Natural killer cell treated with Interleukin-12 subunit alpha and Interleukin-12 subunit beta and Interleukin-15 and Interleukin-18, amount 100 ng/mL, for 72 hours (primary cell): Measurements from ENCODE around the gene C19orf73. TPM values are rescaled to one million over a fixed set of nuclear protein-coding genes. Genes with fewer than 3 reads are reported as not detected.
A peak's percentile ranks its signal among the peaks of the same experiment; 100 is the strongest.

ENCODE experiments used
- ATAC-seq, 2 donors: fragments of 150-1000 bp; cut with Tn5 transposase in 1 of 2; sonication (Bioruptor Pico), chemical (Tn5 transposase) in 1 of 2; 2 replicates each; pipeline ENCODE4 v1.10.0; 2021
- DNase-seq: peaks from one replicate; pipeline ENCODE4 v3.0.0; 2022; ENCODE audit warnings: low spot score
- H3K27ac Mint-ChIP-seq, 2 donors: 1 replicate in 1 of 2; 2 replicates in 1 of 2; pipeline ENCODE4 v1.8.0; 2022; ENCODE audit warnings: mixed read lengths in 2 of 2, mild to moderate bottlenecking in 1 of 2, moderate library complexity in 1 of 2
- H3K27me3 Mint-ChIP-seq, 2 donors: 1 replicate in 1 of 2; 2 replicates in 1 of 2; pipeline ENCODE4 v1.8.0; 2022; ENCODE audit warnings: mixed read lengths in 2 of 2
- H3K36me3 Mint-ChIP-seq: one replicate; pipeline ENCODE4 v1.8.0; 2022; ENCODE audit warnings: mixed read lengths
- H3K4me1 Mint-ChIP-seq, 2 donors: 1 replicate in 1 of 2; 2 replicates in 1 of 2; pipeline ENCODE4 v1.8.0; 2022; ENCODE audit warnings: low read depth in 2 of 2, mixed read lengths in 2 of 2, mild to moderate bottlenecking in 1 of 2
- H3K4me3 Mint-ChIP-seq: one replicate; pipeline ENCODE4 v1.8.0; 2022; ENCODE audit warnings: mixed read lengths
- H3K9me3 Mint-ChIP-seq: 2 replicates; pipeline ENCODE4 v1.8.0; 2022; ENCODE audit warnings: mixed read lengths
- total RNA-seq, 2 donors: library from RNA; stranded (reverse); gene quantifications; one replicate each; pipeline ENCODE4 v1.2.3, GENCODE V29; 2022

C19orf73 gene
- total RNA-seq, 2 donors from 2014 or later, result 0.95 to 2.9 TPM

DNA sequence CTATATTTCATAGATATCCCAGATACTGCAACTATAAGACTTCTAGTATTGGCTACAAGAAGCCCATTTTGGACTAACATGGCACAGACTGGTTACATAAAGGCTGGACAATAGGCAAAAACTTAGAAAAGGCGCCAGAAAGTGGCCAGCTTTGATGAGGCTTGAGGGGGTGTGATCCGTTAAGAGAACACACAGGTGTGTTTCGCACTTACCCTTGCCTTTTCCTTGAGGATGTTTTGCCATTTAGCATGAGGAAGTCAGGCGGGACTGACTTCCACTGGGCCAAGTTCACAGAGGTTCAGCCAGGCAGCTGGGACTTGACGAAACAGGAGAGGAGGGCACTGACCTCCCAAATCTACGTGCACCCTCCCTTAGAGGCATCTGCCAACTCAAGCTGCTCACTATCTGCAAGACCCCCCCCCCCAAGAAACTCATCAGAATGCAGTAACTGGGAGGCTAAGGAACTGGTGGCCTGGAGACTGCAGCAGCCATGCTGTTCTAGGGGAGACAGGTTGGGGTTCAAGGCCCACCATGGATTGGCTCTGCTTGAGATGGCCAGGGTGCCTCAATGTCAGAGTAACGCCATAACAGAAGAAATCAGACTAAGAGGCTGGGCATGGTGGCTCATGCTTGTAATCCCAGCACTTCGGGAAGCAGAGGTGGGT, 9.2 kb downstream of the C19orf73 start:
- Mint-ChIP-seq H3K27me3 (no peaks in the 10 kb centered on the region), H3K36me3 (peaks cover 24% of the 10 kb centered on the region)
- no peak for DNase-seq

DNA sequence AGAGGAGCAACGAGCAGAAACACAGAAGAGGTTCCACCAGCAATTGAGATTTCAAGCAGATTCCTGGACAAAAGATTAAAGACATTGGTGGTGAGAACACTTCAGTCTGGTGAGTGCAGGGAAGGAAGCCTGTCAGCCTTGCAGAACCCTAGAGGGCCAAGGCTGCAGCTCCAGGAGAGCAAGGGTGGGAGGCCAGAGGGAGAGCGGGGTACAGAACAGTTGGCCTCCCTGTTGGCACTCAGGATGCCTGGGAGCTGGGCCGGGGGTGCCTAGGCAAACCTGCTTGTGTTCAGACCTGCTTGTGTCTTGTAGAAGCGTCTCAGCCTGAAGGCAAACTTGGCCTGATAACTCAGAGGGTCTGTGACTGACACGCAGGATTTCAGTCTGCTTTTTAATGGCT, 9.9 kb downstream of the C19orf73 start:
- DNase-seq, result no peak
- Mint-ChIP-seq H3K27ac (no peak overlapping the region), H3K36me3 (peaks cover 25% of the 10 kb centered on the region), H3K4me3 (no peak overlapping the region), H3K27me3 (no peaks in the 10 kb centered on the region), H3K9me3 (no peaks in the 10 kb centered on the region), H3K4me1 (peaks cover 21 to 23% of the 10 kb centered on the region in 2 donors)
- no peak for ATAC-seq

More for the DNA sequence above, 9.2 kb downstream of the C19orf73 start:
- Mint-ChIP-seq H3K27ac (no peak overlapping the region), H3K9me3 (no peaks in the 10 kb centered on the region), H3K4me1 (peaks cover 20 to 22% of the 10 kb centered on the region in 2 donors), H3K4me3 (no peak overlapping the region)
- ATAC-seq, result no peak

DNA sequence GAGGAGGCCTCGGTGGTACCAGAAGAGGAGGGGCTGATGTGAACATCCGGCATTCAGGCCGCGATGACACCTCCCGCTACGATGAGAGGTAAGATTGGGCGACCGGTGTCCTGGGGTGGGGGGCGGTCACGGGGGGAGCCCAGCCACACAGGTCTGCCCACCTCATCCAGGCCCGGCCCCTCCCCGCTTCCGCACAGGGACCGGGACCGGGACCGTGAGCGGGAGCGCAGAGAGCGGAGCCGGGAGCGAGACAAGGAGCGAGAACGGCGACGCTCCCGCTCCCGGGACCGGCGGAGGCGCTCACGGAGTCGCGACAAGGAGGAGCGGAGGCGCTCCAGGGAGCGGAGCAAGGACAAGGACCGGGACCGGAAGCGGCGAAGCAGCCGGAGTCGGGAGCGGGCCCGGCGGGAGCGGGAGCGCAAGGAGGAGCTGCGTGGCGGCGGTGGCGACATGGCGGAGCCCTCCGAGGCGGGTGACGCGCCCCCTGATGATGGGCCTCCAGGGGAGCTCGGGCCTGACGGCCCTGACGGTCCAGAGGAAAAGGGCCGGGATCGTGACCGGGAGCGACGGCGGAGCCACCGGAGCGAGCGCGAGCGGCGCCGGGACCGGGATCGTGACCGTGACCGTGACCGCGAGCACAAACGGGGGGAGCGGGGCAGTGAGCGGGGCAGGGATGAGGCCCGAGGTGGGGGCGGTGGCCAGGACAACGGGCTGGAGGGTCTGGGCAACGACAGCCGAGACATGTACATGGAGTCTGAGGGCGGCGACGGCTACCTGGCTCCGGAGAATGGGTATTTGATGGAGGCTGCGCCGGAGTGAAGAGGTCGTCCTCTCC, 11.1 kb downstream of the C19orf73 start:
- Mint-ChIP-seq H3K4me3 (no peak overlapping the region), H3K27me3 (no peaks in the 10 kb centered on the region), H3K36me3 (peaks cover 25% of the 10 kb centered on the region), H3K27ac (no peak overlapping the region), H3K4me1 (peaks cover 10 to 15% of the 10 kb centered on the region in 2 donors), H3K9me3 (no peaks in the 10 kb centered on the region)
- DNase-seq, result no peak
- ATAC-seq, result no peak

DNA sequence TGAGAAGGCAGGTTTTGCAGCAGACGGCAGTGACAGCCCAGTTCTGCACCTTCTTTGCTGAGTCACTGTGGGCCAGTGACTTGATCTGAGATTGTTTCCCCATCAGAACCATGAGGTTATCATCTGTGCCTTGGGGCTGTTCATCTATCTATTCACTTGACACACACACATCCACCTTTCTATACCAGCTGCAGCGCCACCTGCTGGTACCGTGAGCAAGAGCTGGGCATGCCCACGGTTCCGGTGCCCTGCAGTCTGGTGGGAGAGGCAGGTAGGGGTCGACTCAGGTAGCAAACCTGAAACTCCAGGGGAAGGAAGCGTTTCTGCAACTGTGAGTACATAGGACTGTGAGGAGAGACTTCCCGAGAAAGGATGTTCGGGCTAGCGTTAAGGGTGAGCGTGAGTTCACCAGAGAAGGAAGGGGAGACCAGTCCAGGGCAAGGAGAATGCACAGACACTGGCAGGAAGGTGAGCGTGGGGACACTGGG, 12.3 kb downstream of the C19orf73 start:
- H3K4me1 Mint-ChIP-seq, result peaks cover 10 to 15% of the 10 kb centered on the region in 2 donors
- ATAC-seq, result peak; percentile 49 to 57
- H3K27ac Mint-ChIP-seq, result peak overlapping the region in 1 of 2 donors; percentile 24
- H3K36me3 Mint-ChIP-seq, result peaks cover 25% of the 10 kb centered on the region
- no peak overlapping the region for H3K4me3 Mint-ChIP-seq
- no peaks in the 10 kb centered on the region for H3K27me3 Mint-ChIP-seq
- DNase-seq, result no peak
- no peaks in the 10 kb centered on the region for H3K9me3 Mint-ChIP-seq

DNA sequence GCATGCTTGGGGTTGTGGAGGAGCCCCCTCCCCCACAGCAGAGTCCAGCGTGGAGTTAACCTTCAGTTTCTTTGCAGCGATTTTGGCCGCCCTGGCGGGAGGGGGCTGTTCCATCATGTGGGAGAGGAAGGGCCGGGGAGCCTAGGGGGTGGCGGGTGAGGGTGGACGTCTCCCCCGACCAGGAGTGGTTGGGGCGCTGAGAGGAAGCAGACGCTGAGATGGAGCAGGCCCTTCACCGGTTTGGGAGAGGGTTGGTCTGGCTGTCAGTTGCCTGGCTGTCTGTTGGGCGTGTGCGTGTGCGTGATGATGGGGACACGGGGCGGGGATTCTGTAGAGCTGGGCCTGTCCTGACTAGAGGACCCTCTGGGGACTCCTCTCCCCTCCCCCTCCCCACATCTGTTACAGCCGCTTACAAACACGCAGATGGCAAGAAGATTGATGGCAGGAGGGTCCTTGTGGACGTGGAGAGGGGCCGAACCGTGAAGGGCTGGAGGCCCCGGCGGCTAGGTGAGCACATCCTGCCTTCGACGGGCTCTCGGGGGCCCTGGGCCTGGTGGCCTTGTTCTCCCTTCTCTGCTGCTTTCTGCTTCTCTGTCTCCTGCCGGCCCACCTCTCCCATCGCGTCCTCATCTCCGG, 14.6 kb downstream of the C19orf73 start:
- Mint-ChIP-seq H3K27me3 (no peaks in the 10 kb centered on the region), H3K27ac (no peak overlapping the region), H3K4me3 (no peak overlapping the region), H3K36me3 (peaks cover 33% of the 10 kb centered on the region), H3K4me1 (peaks cover 10 to 20% of the 10 kb centered on the region in 2 donors), H3K9me3 (no peaks in the 10 kb centered on the region)
- no peak for ATAC-seq
- DNase-seq, result no peak

DNA sequence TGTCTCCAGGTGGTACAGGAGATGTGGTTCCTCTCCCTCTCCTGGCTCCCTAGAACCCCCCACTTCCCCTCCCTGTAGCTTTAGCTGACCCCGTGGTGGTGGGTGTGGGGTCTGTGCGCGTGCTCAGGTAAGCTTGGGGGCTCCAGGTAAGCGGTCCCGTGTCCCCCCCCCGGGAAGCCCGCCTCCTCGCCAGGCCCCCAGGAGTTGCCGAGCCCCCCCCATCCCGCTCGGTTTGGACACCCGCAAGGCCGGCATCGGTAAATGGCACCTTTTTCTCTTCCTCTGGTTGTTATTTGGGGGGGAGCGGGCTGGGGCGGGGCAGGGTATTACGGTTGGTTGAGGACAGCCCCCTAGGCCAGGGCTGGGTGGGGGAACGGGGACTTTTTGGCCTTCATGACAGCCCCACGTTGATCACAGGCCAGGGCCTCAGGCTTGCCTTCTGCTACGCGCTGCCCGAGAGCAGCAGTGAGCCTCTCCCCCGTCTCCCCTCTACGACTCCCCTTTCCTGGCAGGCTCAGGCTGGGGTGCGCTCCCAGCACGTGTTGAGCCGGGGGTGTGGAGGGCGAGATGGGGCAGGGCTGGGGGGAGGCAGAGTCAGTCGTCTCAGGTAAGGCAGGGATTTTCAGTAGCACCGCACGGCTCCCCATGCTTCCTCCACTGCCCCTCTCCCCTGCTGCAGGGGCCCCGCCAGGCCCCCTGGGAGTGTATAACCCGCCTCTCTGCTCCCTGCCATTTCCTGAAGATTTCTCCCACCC, 15.4 kb downstream of the C19orf73 start:
- H3K4me3 Mint-ChIP-seq, result no peak overlapping the region
- H3K27me3 Mint-ChIP-seq, result no peaks in the 10 kb centered on the region
- ATAC-seq (no peak), DNase-seq (no peak)
- no peaks in the 10 kb centered on the region for H3K9me3 Mint-ChIP-seq
- peaks cover 10 to 16% of the 10 kb centered on the region in 2 donors for H3K4me1 Mint-ChIP-seq
- no peak overlapping the region for H3K27ac Mint-ChIP-seq
- peaks cover 31% of the 10 kb centered on the region for H3K36me3 Mint-ChIP-seq

DNA sequence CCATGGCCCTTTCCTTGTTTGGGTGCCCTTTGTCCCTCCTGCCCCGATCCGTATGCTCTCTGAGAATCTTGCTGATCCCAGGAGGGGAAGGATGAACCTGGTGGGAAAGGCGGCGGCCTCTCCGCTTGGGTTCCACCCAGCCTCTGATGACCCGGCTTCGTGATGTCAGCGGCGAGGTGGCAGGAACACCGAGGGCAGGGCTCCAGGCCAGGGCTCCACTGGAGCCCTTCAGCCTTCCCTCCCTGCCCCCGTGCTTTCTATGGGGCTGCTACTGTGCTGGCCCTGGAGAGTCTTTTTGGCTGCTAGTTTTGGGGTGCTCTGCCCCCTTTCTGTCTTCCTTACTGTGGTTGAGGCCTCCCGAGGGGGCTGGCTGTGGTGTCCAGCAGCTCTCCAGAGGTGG, 16.6 kb downstream of the C19orf73 start:
- Mint-ChIP-seq H3K27ac (no peak overlapping the region), H3K27me3 (no peaks in the 10 kb centered on the region), H3K36me3 (peaks cover 30% of the 10 kb centered on the region), H3K4me3 (no peak overlapping the region), H3K9me3 (no peaks in the 10 kb centered on the region), H3K4me1 (peaks cover 10 to 22% of the 10 kb centered on the region in 2 donors)
- ATAC-seq (no peak), DNase-seq (no peak)

DNA sequence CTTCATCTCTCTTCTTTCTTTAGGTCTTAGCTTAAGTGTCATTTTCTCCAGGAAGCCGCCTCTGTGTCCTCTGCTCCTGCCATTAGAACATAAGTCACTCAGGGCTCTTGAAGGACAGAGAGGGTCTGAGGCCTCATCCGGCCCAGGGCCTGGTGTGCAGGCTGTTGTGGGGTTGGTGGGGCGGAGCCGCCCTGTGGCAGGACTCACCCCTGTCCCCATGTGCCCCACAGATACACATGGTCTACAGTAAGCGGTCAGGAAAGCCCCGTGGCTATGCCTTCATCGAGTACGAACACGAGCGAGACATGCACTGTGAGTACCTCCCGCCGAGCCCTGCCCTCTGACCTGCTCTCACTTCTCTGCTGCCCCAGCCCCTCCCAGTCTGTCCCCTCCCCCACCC, 17.8 kb downstream of the C19orf73 start:
- Mint-ChIP-seq H3K36me3 (peaks cover 22% of the 10 kb centered on the region), H3K27me3 (no peaks in the 10 kb centered on the region), H3K4me3 (no peak overlapping the region), H3K4me1 (peaks cover 5 to 19% of the 10 kb centered on the region in 2 donors), H3K27ac (no peak overlapping the region), H3K9me3 (no peaks in the 10 kb centered on the region)
- DNase-seq (no peak), ATAC-seq (no peak)

DNA sequence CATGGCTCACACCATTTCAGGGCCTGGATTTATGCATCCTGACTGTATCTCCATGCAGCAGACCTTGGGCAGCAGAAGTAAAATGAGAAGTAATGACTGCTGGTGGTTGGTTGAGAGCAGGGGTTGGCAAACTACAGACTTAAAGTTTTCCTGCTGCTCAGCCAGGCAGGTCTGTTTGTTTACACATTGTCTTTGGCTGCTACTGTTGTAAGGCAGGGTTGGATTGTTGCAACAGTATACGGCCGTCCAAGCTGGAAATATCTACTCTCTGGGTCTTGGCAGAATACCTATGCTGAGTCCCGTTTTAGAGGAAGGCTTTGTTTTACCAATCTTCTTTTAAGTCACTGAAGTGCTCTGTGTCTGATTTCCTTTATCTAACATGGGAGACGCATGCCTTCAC, 20.1 kb downstream of the C19orf73 start:
- H3K9me3 Mint-ChIP-seq, result no peaks in the 10 kb centered on the region
- H3K36me3 Mint-ChIP-seq, result peaks cover 19% of the 10 kb centered on the region
- DNase-seq, result no peak
- ATAC-seq, result no peak
- peaks cover 0 to 18% of the 10 kb centered on the region in 2 donors for H3K4me1 Mint-ChIP-seq
- H3K27me3 Mint-ChIP-seq, result no peaks in the 10 kb centered on the region
- H3K27ac Mint-ChIP-seq, result no peak overlapping the region
- no peak overlapping the region for H3K4me3 Mint-ChIP-seq

DNA sequence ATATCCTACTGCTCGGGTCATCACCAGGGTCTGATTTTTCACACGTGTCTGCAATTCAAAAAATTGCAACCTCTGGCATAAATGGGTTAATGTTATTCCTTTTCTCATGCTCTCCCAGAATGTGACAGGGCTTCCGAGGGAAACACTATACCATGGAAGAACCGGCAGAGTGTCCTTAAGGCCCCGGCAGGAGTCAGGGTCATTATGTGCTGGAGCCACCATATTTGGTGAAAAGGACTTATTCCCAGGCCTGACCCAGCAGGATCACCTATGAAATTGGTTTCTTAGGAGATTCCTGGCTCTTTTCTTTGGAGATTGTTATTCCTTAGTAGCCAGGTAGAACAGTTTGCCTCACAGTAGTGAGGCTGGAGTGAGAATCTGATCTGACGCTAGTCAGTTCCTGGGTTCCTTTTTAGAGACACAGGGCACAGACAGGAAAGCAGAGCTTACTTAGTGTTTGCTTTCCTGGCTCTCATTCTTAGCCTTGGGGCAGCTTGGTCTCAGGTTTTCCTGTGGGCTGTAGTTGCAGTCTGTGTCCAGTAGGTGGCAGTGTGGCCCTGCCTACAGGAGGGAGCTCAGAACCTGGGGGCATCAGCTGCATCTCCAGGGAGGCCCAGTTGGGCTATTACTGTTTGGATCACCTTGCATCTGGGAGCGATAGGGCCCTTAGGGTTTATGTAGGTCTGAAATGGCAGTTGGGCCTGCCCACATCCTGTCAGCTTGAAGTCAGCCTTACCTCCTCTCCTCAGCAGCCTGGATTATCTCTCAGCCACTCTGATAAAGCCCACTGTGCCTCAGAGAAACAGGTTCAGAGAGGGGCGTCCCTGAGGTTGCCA, 21.3 kb downstream of the C19orf73 start:
- no peaks in the 10 kb centered on the region for H3K9me3 Mint-ChIP-seq
- H3K36me3 Mint-ChIP-seq, result peaks cover 19% of the 10 kb centered on the region
- no peaks in the 10 kb centered on the region for H3K27me3 Mint-ChIP-seq
- DNase-seq (peak; percentile 74), ATAC-seq (peak; percentile 79 to 83)
- H3K4me3 Mint-ChIP-seq, result no peak overlapping the region
- no peak overlapping the region for H3K27ac Mint-ChIP-seq
- peaks cover 0 to 18% of the 10 kb centered on the region in 2 donors for H3K4me1 Mint-ChIP-seq

DNA sequence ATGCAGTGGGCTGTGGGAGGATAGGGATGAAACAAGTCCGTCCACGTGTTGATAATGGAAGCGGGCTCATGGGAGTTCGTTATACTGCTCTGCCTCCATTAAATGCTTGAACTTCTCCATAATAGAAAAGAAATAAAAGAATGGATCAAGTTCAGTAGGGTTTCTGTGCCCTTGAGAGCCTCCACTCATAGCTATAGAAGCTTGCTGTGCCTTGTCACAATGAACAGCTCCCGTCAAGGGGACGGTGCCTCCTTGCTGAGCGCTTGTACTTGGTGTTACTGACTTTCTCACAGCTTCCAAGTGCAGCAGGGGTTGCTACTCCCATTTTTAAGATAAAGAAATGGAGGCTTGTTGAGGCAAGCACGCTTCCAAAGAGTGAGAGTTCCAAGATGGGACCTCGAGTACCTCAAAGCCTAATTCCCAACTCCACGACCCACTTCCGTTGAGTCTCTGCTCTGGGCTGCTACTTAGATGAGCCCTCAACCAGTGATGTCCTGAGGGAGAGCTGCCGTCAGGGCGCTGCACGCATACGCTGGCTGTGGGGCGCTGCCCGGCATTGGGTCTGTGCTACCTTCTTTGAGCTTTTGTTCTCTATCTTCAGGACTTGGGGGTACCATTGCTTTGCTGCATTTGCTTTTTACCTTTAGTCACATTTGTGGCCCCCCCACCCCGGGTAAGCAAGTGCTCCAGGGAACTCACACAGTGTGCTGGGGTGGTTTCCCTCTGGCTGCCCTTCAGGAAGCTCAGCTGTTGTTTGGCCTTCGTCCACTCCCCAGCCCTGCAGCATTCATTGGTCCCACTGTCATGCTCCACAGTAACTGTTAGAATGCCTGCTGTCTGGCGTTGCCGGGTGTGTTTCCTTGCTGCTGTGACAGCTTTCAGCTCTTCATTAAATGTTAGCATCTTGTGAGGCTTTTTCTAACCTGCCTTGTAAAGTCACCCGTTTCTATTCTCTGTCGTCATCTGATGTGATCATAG, 24.1 kb downstream of the C19orf73 start:
- Mint-ChIP-seq H3K27me3 (no peaks in the 10 kb centered on the region), H3K4me3 (no peak overlapping the region), H3K36me3 (peaks cover 21% of the 10 kb centered on the region)

DNA sequence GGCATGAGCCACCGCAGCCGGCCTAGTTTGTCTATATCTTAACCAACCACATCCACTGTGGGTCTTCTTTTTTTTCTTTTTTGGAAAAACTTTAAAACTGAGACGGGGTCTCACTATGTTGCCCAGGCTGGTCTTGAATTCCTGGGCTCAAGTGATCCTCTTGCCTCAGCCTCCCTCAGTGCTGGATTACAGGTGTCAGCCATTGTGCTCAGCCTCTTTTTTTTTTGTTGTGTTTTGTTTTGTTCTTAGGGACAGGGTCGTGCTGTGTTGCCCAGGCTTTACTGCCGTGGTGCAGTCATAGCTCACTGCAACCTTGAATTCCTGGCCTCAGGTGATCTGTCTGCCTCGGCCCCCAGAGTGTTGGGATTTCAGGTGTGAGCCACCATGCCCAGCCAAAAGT, 26.3 kb downstream of the C19orf73 start:
- Mint-ChIP-seq H3K27me3 (no peaks in the 10 kb centered on the region), H3K36me3 (peaks cover 14% of the 10 kb centered on the region), H3K4me1 (peaks cover 19 to 23% of the 10 kb centered on the region in 2 donors), H3K4me3 (no peak overlapping the region), H3K27ac (no peak overlapping the region), H3K9me3 (no peaks in the 10 kb centered on the region)
- ATAC-seq, result no peak
- DNase-seq, result no peak

More for the DNA sequence above, 24.1 kb downstream of the C19orf73 start:
- DNase-seq, result no peak
- no peaks in the 10 kb centered on the region for H3K9me3 Mint-ChIP-seq
- no peak overlapping the region for H3K27ac Mint-ChIP-seq
- no peak for ATAC-seq
- peaks cover 18 to 31% of the 10 kb centered on the region in 2 donors for H3K4me1 Mint-ChIP-seq
